Stimulated activated CD4-positive, alpha-beta T cell treated with anti-CD3 and anti-CD28 coated beads, Interleukin-15, amount 100 ng/mL, for 24 hours (primary cell): ENCODE measurements around the gene CRYGN.

Source experiments
- DNase-seq: peaks from one replicate; pipeline ENCODE4 v3.0.0-alpha.2; 2020

The CRYGN gene

DNA sequence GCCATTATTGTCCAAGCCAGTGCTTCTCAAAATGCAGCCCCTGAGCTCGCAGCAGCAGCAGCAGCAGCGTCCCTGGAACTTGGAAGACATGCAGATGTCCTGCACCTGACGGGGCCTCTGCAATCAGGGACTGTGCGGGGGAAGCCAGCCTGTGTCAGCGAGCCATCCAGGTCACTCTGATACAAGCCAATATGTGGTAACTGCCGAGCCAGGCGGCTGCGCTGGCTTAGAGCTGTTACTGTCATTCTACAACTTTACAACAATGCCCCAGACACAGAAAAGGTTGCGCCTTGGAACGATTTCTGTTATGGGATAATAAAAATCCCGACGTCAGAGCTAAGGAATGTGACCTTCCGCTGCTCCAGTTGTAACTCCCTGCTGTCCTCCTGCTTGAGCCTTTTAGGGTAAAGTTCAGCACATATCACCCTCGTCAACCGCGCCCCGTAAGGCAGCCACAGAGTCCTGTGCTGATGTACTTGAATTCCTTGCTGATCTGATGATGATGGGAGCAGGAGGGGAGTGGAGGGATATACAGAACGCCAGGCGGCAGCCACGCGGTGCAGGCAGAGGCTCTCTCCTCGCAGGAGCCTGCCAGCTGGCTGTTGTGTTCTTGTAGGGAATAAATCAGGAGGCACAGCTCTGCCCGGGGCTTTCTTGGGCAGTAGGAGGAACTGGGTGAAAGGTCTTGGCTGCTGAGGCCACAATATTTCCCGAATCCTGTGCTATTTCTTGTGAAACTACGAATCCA lies 20.0 kb upstream of the CRYGN start:
- DNase-seq: no peak

DNA sequence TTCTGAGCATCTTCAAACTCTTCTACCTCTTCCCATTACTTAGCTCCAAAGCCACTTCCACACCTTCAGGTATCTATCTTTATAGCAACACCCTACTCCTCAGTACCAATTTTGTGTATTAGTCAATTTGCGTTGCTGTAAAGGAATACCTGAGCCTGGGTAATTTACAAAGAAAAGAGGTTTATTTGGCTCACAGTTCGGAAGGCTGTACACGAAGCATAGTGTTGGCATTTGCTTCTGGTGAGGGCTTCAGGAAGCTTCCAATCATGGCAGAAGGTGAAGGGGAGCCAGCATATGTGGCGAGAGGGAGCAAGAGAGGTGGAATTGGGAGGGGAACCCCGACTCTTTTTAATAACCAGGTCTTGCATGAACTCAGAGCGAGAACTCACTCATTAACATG lies 17.6 kb upstream of the CRYGN start:
- DNase-seq: no peak

DNA sequence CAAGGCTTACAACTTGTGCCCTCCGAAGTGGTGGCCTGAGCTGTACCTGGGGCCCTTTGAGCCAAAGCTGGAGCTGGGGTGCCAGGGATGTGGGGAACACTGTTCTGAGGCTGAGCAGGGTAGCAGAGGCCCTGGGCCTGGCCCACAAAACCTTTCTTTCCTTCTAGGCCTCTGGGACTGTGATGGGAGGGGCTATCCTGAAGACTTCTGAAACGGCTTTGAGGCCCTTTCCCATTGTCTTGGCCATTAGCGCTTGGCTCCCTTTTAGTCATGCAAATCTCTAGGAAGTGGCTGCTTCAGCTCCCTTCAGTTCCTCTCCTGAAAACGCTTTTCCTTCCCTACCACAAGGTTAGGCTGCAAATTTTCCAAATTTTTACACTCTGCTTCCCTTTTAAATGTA lies 16.8 kb upstream of the CRYGN start:
- no peak for DNase-seq

DNA sequence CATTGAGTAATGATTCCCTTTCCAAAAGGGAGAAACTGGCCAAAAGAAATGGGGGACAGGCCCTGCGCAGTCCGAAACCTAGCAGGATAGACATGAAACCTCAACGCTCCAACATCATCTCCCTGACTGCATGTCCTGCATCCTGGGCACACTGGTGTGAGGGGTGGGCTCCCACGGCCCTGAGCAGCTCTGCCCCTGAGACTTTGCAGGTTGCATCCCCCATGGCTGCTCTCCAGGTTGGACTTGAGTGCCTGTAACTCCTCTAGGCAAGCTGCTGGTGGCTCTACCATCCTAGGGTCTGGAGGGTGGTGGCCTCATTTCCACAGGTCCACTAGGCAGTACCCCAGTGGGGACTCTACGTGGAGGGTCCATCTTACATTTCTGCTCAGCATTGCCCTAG lies 16.3 kb upstream of the CRYGN start:
- no peak for DNase-seq

DNA sequence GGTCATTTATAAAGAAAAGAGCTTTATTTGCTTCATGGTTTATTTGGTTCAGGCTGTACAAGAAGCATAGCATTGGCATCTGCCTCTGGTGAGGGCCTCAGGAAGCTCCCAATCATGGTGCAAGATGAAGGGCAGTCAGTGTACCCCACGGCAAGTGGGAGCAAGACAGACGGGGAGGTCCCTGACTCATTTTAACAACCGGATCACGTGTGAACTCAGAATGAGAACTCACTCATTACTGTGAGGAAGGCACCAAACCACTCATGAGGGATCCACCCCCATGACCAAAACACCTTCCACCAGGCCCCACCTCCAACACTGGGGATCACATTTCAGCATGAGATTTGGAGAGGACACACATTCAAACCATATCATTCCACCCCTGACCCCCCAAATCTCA lies 15.7 kb upstream of the CRYGN start:
- DNase-seq: no peak

DNA sequence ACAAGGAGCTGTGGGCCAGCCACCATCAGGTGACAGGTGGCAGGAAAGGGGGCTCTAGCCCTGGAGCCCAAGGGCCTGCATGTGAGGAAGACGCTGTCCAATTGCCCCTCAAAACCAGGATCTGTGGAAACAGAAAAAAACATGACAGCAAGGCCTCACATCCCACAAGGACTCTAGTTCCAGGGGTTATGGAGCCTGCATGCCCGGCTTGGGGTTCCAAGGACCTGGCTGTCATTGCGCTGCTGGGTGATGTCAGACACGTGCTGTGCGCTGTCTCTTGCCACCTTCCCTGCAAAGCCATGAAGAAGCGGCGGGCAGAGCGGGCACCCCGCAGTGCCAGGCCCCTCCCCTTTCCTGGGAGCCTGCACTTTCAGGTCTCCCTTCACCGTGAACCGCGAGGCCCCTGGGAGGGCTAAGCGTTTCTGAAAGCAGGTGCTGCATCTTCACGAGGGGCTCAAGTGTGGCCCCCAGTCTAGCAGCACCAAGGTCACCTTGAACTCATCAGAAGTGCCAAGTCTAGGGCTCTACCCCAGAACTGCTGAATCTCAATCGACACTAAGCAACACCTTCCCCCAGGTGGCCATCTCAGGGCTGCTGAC lies 15.1 kb upstream of the CRYGN start:
- no peak for DNase-seq

DNA sequence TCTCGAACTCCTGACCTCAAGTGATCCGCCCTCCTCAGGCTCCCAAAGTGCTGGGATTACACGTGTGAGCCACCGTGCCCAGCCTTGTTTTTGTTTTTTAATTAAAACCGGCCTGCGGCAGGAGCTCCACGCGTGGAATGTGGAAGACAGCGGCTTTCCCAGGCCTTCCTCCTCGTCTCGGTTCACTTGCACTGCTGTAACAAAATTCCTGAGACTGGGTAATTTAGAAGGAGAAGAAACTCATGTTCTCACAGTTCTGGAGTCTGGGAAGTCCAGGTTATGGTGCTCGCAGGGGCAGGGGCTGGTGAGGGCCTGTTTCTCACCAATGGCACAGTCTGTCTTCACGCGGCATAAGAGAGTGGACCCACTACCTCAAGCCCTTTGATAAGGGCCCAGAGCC lies 14.4 kb upstream of the CRYGN start:
- DNase-seq: no peak

DNA sequence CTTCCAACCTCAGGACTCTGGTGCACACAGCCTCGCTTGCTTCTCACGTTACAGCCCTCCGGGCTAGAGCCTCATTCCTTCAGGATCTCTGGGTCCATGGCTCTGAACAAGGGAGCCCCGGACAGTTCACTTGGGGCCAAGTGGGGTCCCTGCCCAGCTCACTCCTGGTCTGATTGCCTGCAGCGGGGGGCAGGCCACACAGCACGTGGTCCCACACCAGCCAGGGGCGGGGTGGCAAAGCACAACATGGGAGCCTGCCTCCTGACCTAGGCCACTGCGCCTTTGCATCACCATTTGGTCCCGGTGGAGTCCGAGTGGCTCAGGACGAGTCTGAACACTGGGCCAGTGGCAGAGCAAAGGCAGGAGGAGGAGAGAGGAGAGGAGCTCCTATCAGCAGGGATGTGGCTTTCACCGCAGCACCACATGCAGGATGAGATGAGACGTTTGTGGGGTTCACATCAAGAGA lies 13.4 kb upstream of the CRYGN start:
- DNase-seq: no peak

DNA sequence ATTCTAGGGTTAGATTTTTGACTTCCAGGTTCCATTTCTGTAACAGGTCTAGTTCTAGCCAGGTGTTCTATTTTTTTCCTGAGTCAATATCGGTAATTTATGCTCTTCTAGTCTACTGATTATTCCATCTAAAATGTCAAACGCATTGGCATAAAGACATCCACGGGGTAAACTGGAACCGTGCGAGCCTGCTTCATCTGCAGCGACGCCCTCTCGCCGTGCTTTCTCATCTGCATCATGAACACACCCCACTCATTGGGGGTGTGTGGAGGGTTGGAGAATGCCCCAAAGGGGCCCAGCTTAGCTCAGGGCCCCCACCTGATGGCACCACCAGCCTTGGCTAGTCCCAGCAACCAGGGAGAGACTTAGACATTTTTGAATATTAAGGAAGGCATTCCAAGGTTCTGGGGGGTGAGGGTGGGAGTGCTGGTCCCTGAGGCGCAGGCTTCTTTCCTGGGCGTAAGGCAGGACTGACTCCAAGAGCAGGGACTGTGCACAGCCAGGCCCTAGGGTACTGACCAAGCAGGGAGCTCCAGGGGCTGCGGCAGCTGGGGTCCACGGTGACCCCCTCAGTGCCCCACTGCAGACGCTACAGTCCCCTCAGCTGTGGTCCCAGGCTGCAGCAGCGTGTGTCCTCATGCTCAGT lies 12.9 kb upstream of the CRYGN start:
- DNase-seq: no peak

DNA sequence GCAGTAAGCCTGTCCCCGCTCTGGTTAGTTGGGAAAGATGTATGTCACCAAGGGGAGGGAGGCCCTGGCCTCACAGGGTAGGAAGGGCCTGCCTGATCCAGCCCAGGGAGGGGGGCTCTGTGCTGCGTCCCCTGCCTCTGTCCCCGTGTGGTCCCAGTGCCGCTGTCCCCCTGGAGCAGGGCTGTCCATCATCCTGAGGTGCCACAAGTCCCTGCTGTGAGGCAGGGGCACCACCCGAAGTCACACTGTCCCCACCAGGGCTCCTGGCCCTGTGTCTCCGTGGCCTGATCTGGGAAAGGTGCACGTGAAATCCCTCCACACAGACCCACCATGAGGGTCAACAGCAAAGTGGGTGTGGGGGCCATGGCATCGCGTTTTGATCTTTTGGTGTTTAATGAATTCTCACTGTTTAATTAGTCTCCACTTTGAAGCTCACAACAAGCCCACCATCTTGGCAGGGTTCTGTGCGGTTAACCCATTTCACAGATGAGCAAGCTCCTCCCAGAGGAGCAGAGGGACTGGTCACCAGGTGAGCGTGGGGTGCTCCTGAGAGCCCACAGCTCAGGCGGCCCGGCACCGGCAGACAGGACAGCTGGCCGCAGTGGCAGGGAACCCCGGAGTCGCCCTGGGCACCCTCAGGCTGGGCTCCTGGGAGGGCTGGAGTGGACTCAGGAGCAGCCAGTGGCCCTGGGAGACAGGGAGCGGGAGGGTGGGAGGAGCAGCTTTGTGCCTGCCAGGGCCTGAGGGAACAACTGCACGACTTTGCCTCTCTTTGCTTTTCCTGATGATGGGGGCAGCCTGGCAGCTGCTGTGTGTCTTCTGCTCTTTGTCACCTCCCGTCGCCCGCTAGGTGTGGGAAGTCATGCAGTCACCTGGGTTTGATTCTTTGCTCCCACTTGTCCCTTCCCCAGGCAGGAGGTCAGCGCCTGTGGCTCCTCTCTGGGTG lies 12.0 kb upstream of the CRYGN start:
- DNase-seq: no peak

DNA sequence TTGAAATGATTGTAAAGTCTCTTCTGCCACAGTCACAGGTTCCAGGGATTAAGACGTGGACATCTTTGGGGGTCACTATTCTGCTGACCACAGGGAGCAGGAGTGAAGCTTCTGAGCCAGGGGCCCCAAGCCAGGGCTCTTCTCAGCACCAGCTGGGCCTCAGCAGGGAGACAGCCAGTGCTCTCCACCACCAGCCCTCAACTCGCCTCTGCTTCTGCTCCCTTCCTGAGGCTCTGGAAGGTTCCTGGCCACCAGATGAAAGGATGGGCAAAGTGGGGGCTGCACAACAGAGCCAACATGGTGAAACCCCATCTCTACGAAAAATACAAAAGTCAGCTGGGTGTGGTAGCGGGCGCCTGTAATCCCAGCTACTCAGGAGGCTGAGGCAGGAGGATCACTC lies 11.2 kb upstream of the CRYGN start:
- DNase-seq: no peak

DNA sequence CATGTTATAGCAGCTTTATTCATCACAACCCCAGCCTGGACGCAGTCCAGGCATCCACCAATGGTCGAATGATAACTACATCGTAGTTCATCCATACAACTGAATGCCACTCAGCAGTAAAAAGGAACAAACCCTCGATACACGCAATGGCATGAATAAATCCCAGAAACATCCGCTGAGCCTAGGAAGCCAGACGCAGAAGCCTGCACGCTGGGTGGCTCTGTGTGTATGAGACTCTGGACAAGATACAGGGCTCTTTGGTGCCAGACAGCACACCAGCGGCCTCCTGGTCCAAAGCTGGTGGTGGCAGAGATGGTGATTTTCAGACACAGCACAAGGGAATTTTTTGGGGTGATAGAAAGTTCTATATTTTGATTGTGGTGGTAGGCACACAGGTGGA lies 10.0 kb upstream of the CRYGN start:
- no peak for DNase-seq

DNA sequence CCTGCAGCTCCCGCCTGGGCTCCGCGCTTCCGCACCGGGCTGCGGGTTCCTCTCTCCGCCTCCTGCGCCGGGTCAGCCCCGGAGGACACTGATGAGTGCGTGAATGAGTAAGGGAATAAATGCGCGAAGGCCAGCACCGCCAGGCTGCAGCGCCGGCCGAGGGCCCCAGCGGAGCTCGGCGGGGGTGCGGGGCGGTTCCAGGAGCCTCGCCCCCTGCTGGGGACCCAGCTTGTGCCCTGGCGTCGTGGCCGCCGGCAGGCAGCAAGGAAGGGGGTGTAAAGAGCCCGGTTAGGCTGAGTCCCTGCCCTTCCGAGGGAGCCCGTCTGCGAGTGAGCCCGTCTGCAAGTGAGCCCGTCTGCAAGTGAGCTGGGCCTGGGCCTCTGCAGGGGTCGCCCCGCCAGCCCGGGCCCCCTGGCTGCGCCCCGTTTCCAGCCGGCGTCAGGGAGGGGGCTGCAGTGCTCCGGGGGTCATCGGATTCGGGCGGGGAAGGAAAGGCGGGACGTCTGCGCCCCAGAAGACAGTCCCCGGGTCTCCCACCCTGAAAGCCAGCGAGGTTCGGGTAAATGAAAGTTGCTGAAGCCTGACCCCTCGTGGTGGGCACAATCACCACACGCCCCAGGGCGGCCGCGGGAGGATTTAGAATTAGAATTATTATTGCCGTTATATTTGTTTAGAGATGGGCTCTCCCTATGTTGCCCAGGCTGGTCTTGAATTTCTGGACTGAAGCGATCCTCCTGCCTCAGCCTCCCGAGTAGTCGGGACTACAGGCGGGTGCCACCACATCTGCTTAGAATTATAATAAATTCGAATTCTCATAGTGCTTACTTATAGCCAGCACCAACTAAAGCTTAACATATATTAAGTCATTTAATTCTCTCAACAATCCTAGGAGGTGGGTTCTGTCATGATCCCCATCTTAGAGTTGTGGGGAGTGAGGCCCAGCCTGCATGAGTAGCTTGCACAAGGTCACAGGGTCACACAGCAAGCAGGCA lies 8.6 kb upstream of the CRYGN start:
- peak; percentile 83 for DNase-seq

DNA sequence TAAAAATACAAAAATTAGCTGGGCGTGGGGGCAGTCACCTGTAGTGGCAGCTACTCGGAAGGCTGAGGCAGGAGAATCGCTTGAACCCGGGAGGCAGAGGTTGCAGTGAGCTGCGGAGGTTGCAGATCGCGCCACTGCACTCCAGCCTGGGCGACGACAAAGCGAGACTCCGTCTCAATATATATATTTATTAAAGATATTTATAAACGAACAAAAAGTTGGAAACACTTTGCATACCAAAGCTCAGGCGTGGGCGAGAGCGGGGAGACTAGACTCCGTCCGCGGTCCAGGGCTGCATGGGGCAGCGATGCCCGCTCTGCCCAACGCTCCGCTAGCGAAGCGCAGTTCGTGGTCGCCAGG lies 7.9 kb upstream of the CRYGN start:
- DNase-seq: no peak

DNA sequence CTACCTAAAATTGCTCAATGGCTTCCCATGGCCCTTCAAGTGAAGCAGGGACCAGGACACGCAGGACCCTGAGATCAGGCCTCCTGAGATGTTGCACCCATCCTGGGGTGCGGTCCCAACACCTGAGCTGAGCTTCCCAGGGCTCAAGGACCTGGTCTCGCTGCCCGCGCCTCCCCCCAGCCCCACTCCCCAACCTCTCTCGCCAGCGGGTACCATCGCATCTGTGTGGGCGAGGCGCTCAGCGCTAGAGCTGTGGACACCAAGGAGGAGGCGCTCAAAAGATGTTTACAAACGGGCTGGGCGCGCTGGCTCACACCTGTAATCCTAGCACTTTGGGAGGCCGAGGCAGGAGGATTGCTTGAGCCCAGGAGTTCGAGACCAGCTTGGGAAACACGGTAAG lies 7.4 kb upstream of the CRYGN start:
- DNase-seq: no peak

DNA sequence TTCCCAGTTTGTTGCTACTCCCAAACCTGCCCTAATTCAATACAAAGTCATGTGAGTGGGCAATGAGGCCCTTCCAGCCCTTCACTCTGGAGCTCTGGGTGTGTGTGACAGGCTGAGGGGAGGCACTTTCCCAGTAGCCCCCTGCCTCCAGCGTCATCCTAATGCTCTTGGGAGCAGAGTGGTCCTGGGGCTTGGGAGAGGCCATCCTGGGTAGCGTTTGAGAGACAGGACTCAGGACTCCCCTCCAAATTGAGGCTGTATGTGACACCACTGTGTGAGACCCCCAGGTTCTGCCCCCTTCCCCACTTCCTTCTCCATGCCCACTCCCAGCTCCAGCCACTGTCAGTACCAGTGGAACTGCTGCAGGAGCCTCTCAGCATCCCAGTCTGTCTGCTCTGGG lies 6.5 kb upstream of the CRYGN start:
- DNase-seq: no peak

DNA sequence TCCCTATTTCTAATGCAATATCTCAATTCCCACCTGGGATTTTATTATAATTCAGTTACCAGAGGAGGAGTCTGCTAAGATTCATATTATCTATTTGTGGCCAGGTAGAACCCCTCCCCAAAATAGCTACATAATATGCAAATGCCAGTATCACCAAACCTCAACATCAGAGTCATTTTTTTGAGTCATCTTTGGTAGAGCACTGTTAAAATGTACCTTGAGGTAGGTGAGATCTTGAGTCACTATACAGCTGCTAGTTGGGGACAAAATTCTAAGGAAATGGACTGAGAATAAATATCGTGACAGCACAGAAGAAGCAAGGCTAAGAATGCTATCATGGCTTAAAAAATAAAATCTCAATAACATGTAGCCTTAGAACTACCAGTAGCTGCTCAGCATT lies 4.7 kb upstream of the CRYGN start:
- DNase-seq: no peak

DNA sequence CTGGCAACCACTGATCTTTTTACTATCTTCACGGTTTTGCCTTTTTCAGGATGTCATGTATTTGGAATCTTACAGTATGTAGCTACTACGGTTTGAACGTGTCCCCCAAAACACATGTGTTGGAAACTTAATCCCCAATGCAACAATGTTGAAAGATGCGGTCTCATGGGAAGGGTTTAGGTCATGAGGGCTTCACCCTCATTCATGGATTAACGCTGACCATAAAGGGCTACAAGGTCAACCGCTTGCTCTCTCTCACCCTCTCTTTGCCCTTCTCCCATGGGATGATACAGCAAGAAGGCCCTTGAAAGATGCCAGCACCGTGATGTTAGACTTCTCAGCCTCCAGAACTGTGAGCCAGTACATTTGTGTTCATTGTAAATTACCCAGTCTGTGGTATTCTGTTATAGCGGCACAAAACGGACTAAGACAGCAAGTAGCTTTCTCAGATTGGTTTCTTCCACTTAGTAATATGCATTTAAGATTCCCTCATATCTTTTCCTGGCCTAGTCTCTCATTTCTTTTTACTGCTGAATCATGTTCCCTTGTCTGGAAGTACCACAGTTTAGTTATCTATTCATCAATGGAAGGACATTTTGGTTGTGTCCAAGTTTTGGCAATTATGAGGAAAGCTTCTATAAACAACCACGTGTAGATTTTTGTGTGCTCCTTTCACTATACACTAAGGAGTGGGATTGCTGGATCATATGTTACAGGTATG lies 3.0 kb upstream of the CRYGN start:
- DNase-seq: no peak

DNA sequence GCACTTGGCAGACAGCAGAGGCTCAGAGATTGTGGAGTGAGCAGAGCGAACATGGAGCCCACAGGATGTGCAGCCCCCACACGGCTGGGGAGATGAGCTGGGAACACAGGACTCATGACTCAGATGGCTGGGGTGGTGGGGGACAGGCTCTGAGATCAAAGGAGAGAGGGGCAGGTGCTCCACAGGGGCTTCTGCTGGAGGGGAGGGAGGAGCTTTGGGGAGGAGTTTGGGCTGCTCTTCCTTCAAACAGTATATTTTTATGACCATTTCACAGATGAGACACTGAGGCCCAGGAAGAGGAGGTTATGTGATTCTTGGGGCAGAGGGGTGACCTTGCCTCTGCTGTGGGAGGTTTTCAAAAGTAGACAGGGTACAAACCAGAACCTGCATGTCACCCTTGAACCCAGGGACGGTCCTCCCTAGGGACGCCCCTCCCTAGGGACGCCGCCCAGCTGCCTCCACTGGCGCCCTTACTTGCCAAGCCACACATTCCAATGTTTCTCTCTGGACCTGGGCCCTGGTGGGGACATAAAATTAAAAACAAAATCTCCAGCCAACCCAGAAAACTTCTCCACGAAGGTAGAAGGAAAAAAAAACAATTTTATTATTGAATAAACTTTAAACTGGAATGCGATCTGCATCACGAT lies 981 bp upstream of the CRYGN start:
- DNase-seq: no peak

DNA sequence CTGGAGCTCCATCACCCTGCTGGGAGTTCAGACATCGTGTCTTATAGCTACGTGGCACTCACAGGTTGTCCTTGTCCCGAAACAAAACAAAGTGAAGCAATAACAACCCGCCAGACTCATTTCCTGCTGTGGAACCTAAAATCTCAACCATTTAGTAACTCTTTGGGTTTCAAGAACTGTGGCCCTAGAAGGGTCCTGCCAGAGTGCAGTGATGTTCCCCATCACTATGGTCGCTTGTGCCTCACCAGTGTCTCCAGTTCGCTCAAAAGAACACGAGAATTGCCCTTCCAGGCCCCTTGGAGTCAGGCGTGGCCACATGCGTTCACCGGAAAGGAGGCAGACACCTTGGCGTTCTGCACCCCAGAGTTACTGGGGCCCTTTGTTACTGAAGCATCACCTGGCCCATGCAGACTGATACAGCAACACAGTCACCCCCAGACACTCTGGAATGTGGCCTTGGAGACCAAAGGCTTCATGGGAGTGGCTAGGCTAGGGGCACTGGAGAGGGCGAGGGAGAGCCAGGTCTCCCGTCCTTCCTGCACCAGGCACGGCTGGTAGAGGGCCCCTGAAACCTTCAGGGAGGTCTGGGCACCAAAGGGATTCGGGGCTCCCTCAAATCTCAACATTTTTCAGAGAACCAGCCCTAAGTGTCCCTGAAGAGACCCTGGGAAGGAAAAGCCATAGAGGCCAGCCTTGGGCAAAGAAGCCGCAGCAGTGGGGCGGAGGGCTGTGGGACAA lies 908 bp downstream of the CRYGN start:
- DNase-seq: no peak
